GM12872 (cell line): ENCODE measurements around the gene PTK6.

Source experiments
- CTCF ChIP-seq: IDR thresholded peaks from 3 replicates; pipeline ENCODE4 v1.5.1; 2011; ENCODE audit warnings: low read depth, mild to moderate bottlenecking, low read length, moderate library complexity; ENCODE audit not compliant: insufficient read depth

PTK6 gene

GRCh38 chr20:63552481-63553249 lies 15.5 kb upstream of the PTK6 start:
- no peak for TF ChIP-seq CTCF

GRCh38 chr20:63551068-63551467 lies 13.9 kb upstream of the PTK6 start:
- no peak for TF ChIP-seq CTCF

GRCh38 chr20:63549679-63550282 lies 12.6 kb upstream of the PTK6 start:
- no peak for TF ChIP-seq CTCF

GRCh38 chr20:63549019-63549418 lies 11.8 kb upstream of the PTK6 start:
- TF ChIP-seq CTCF = no peak

- no peak for TF ChIP-seq CTCF
These were observed 11.4 kb upstream of the PTK6 start for GRCh38 chr20:63548542-63548941.

GRCh38 chr20:63547725-63548480 lies 10.7 kb upstream of the PTK6 start, which contains the start of gene SRMS:
Gene SRMS, minus strand, starts transcription at chr20:63547749. Its CDS starts 286 bp downstream, at chr20:63547463.
- TF ChIP-seq CTCF = no peak

GRCh38 chr20:63546956-63547724 lies 10.0 kb upstream of the PTK6 start:
- no peak for TF ChIP-seq CTCF
